Nasal cavity respiratory epithelium epithelial cell of viscerocranial mucosa (primary cell): ENCODE data around the gene MTFP1. TPM values are rescaled to one million over a fixed set of nuclear protein-coding genes. Genes with fewer than 3 reads are reported as not detected.

Experiments
- total RNA-seq: library from RNA; depleted of rRNA; stranded (reverse); fragments of >200 nt; gene quantifications from 2 replicates; pipeline ENCODE4 v1.2.3, GENCODE V29; 2014

MTFP1 gene
- total RNA-seq = 10.6 and 17.8 TPM in 2 replicates

DNA sequence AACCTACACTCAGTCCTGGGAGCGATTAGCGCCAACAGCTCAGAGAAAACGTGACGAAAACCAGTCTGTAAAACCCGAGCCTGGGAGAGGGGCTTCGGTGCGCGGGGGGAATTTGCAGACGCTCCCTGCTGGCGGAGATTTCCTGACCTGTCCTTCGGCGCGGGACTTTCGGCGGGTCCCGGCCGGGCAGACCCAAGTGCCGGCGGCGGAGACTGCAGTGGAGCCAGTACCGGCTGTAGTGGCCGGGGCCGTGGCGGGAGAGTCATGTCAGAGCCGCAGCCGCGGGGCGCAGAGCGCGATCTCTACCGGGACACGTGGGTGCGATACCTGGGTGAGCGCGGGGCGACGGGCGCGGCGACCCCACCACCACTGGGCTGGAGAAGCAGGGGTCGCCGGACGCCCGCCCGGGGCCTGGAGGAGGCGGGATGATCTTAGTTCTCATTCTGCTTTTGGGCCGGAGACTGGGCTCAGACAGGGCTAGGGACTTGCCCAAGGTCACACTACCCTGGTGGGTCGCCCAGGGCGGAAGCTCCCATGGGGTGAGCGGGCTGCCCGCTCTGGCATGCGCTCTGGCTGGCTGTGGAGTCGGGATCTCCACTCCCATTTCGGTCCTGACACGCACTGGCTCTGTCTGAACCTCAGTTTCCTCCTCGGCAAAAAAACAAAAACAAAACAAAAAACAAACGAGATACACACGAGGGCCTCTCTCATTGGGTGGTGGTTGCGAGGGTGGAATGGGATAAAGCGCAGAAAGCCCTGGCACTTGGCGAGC is at the start of gene MTFP1:
Gene MTFP1, plus strand, starts transcription at position 153 of the 772 bp plus-strand sequence. Its CDS starts 112 bp downstream, at position 265.

DNA sequence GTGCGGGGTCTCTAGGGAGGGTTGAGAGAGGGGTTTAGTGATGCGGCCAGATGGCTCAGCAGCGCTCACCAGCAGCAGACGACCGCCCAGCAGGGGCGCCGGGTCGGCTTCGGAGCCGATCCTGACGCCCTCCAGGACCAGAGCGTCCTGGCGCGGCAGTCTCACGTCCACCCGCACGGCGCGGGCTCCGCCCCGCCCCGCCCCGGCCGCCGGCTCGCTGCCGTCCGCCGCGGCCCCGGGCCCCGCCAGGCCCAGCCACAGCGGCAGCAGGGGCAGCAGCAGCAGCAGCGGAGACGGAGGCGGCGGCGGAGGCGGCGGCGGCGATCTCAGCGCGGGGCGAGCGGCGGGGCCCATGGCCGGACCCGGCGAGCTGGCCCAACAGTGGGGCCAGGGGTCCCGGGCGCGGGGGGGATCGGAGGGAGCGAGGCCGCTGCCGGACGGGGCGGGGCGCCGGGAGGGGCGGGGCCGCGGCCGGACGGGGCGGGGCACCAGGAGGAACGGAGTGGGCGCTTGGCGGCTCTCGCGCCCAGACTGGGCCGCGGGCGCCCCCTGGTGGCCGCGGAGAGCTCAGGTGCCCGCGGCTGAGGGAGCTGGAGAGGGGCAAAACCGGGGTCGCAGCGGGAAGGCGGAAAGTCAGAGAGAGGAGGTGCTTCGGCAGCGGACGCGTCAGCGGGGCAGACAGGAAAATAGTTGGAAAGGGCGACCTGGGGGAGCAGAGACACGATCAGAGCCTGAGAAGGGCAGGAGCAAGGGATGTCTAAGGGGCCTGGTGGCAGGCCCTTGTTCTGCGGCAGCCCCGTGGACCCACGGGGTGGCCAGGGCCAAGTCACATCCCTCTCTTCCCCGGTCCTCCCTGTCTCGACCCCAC is 38.4 kb upstream of the MTFP1 start, which contains the start of gene RNF215:
Gene RNF215, minus strand, starts transcription at position 452 of the 868 bp plus-strand sequence. Its CDS starts 98 bp downstream, at position 354.

GRCh38 chr22:30396871-30397655 is 28.5 kb upstream of the MTFP1 start, which contains the start of gene SEC14L2:
Gene SEC14L2 (plus strand): TSS chr22:30397018. CDS start chr22:30397117, 99 bp downstream.

DNA sequence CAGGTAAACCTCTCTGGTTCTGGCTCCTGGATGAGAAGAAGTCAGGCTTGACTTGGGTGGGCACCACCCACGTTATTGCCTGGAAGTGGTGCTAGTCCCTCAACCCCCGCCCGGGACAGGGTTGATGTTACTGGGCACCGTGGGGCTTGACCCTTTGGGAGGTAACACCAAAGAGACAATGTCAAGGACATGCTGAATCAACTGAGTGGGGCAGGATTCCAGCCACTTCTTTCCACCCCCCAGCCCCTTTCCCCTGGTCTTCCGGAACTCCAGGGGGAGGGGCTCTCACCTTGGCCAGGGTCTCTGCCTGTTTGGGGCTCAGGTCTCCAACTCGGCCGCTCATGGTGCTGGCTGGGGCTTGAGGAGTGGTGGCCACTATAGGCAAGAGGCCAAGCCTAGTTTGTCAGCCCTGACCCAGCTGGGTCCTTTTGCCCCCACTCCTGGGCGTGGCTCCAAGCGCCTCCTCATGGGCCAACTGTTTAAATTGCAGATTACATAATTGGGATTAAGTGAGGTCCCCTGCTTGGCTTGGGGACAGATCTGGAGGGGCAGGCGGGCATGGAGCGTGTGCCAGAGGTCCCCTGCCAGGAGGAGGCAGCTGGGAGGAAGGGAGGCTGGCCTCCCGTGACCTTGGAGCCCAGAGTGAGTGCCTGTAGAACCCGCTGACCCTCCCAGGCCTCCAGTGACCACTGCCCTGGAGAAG is 46.2 kb downstream of the MTFP1 start, which contains the start of gene SEC14L3:
Gene SEC14L3, minus strand, starts transcription at position 402 of the 703 bp plus-strand sequence. Its CDS starts 59 bp downstream, at position 343.

Other genes with a start within 250 kb of the MTFP1 start
- 0.68 and 6.1 TPM in 2 replicates for gene LIF, start 179.0 kb upstream of the MTFP1 start, total RNA-seq
- gene OSM, start 158.9 kb upstream of the MTFP1 start, total RNA-seq = not detected in 2 replicates
- gene CASTOR1, start 136.3 kb upstream of the MTFP1 start, total RNA-seq = 1.7 and 12.2 TPM in 2 replicates
- 10.3 and 23.1 TPM in 2 replicates for gene TBC1D10A, start 98.8 kb upstream of the MTFP1 start, total RNA-seq
- gene SF3A1, start 68.9 kb upstream of the MTFP1 start, total RNA-seq = 12.0 and 44.5 TPM in 2 replicates
- gene CCDC157, start 68.8 kb upstream of the MTFP1 start, total RNA-seq = 0.34 and 1.1 TPM in 2 replicates
- 9.2 and 14.9 TPM in 2 replicates for gene RNF215, start 38.4 kb upstream of the MTFP1 start, total RNA-seq
- 17.4 and 67.0 TPM in 2 replicates for gene SEC14L2, start 28.8 kb upstream of the MTFP1 start, total RNA-seq
- gene SEC14L3, start 46.2 kb downstream of the MTFP1 start, total RNA-seq = not detected in 2 replicates
- gene SEC14L4, start 79.9 kb downstream of the MTFP1 start, total RNA-seq = 0.36 TPM in 1 of 2 replicates, not detected in the other
- gene SEC14L6, start 121.0 kb downstream of the MTFP1 start, total RNA-seq = 0.14 TPM in 1 of 2 replicates, not detected in the other
- 0.07 and 0.34 TPM in 2 replicates for gene GAL3ST1, start 148.9 kb downstream of the MTFP1 start, total RNA-seq
- 92.6 and 95.3 TPM in 2 replicates for gene PES1, start 166.1 kb downstream of the MTFP1 start, total RNA-seq
- 1.0 and 3.3 TPM in 2 replicates for gene TCN2, start 181.4 kb downstream of the MTFP1 start, total RNA-seq
- 7.5 and 9.9 TPM in 2 replicates for gene SLC35E4, start 210.0 kb downstream of the MTFP1 start, total RNA-seq
- 8.6 and 9.9 TPM in 2 replicates for gene DUSP18, start 242.1 kb downstream of the MTFP1 start, total RNA-seq